HG03196 (cell line): ENCODE measurements around the gene OSGEP.

ENCODE experiments used
- ATAC-seq: cut with Tn5 transposase; IDR thresholded peaks from one replicate; pipeline ENCODE4 v1.9.1; 2021; ENCODE audit not compliant: unreplicated experiment

OSGEP gene

GRCh38 chr14:20400589-20400964 lies 54.0 kb downstream of the OSGEP start:
- no peak for ATAC-seq

GRCh38 chr14:20397511-20397910 lies 57.1 kb downstream of the OSGEP start:
- no peak for ATAC-seq
